Central memory CD4-positive, alpha-beta T cell (primary cell): ENCODE data around the gene KCND3.

Experiments used
- DNase-seq: peaks from one replicate; pipeline ENCODE4 v3.0.0; 2022

The KCND3 gene

GRCh38 chr1:111988377-111988742, 1.1 kb downstream of the KCND3 start:
- no peak for DNase-seq

DNA sequence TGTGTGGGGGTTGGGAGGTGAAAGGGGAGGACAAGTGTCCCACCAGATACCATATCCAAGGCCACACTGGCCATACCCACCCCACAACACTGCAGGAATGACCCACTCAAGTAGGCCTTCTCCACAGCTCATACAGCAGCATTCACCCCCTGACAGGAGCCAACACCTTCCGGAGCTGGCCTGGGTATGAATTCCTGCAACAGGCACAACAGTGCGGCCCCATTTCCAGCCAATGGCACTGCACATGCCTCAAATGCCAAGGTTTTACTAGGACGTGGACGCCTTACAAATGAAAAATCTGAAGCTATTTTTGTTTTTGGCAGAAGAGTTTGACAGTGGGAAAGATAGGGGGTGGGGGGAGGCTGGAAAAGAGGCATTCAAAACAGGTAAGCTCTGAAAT, 2.0 kb downstream of the KCND3 start:
- no peak for DNase-seq

DNA sequence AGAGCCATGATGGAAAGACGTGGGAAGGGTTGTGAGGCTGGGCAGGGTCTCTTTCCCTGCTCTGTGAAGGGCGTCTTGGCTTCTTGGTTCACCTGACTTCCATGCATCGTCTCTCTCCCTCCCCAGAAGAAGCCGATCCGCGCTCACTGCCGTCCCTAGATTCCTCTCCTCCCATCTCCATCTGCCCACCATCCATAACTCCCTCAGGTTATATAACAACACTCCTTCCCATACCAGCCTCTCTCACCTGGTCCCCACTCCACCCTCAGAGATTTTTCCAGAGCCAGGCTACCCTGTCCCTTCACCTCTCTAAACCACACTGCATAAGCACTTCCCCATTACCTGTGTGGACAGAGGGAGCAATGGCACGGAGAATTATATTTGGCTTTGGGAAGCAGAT, 6.0 kb downstream of the KCND3 start:
- DNase-seq = no peak

GRCh38 chr1:111982428-111982827, 7.0 kb downstream of the KCND3 start:
- no peak for DNase-seq

DNA sequence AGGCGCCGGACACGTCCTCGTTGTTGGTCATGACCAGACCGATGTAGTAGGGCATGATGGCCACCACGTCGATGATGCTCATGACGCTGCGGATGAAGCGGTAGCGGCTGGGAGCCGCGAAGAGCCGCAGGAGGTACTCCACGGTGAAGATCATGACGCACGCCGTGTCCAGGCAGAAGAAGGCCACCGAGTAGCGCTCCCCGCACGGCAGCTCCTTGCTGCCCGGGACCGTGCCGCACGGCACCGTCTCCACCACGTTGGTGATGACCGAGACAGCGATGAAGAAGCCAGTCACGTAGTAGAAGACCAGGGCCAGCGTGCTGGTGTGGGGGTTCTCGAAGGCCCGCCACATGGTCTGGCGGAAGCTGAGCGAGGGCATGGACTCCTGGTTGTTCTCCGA, 7.6 kb downstream of the KCND3 start:
- no peak for DNase-seq

DNA sequence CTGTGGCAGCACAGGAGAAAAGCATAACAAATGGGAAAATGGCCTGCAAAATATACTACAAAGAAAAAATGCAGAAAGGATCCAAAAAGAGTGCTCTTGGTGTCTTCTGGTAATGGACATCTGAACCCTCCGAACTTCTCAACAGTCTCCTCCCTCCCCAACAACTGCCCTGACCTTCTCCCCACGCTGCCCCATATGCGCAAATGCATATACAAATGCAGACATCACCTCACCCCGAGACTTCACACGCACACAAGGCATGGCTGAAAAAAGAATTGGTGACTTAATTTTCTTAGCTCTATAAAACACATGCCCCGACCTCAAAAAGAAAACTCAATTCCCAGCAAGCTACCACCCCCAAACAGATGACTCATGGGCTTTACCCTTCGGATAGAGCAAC, 8.4 kb downstream of the KCND3 start:
- no peak for DNase-seq

DNA sequence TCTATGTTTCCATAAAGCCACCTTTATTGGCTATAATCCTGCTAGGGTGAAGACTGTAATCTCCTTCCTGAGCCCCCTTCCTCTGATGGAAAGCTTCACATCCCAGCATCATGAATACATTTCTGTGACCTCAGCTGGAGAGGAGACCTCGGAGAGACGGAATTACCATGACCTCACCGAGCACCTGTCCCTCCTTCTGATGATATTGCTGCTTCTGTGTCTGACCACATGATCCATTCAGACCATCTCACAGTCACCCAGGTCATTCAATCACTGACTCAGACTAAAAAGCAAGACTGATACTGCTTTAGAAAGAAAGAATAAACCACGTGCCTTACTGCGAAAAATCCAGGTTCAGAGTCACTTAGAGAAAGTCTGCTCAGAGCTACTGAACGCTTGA, 8.8 kb downstream of the KCND3 start:
- no peak for DNase-seq

DNA sequence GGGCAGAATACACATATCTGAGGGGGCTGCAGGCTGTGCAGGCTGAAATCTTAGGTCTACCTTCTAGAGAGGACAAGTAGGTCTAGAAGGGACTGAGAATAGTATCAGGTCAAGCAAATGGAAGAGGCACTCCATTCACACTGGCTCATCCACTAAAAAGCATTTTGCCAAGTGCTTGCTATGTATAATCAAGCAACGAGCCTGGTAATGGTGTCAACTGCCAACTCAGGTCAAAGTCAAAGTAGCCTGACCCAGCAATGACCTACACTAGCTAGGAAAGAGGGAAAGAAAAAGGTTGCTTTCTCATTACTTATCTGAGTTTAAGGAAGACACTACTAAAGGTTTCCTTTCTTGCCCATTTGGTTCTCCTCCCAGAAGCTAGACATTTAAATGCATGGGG, 10.8 kb downstream of the KCND3 start:
- DNase-seq = no peak

DNA sequence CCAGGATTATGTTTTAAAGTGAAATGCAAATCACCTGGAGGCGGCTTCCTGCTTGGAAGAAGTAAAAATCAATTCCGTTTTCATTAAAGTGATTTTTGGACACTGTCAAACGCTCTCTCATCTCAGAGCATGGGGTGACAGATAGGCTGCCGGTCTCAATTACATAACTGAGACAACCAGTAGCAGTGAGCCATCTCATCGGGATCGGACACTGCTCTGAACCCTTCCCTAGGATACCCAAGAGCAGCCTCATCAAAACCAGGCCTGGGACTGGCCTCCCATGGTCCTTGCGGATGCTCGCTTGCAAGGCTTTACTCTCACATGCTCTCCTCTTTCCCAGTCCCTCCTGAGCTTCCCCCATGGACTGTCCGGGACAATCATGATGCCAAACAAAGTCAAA, 12.1 kb downstream of the KCND3 start:
- no peak for DNase-seq

GRCh38 chr1:111976842-111977241, 12.6 kb downstream of the KCND3 start:
- DNase-seq = no peak

DNA sequence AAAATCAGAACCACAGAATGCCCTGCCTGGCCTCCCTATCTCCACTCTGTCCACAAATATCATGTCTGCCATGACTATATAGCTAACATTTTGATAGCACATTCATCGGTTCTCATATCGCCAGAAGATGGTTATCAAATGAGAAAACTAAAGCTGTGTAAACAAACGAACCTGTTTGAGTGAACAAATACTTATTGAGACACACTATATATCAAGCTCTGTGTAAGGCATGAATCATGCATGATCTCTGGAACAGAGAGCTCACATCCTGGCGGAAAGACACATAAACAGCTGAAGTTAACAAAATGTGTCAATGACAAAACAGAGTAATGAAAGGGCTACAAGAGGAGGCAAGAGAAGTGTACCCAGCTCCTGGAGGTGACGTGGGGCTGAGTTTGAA, 13.1 kb downstream of the KCND3 start:
- no peak for DNase-seq

- no peak for DNase-seq
Measured at GRCh38 chr1:111973150-111973790, 16.2 kb downstream of the KCND3 start.

DNA sequence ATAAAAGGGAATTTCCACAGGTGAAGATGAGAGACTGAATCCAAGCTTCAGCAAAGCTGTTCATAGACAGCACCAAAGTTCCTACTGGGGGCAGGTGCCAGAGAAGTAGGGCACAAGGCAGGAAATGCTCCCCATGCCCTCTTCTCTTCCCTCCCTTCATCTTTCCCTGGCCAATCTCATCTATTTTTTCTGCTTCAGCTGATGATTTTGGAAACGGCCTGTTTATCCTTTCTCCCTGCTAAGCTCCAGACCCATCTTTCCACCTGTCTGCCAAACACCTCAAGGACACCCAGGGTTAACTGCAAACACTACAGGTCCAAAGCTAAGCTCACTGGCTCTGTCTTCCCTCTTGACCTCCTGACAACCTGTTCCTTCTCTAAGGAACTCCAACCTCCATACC, 18.1 kb downstream of the KCND3 start:
- DNase-seq = no peak

DNA sequence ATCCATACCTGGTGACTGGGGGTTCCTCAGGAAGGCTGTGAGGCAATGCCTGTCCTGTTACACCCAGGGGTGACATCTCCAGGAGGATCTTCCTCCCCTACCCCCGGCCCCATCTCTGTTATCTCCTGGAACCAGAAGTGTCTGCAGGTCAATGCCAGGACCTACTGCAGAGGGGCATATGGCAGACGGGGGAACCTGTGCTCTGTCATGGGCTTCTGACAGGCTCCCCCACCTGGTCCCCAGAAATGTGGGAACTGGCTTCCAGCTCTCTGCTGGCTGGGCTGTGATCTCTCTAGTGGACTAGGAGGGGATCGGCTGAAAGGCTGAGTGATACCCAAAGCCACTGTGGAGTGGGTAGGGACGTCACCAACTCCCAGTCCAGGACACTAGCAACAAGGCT, 21.0 kb downstream of the KCND3 start:
- DNase-seq = no peak

DNA sequence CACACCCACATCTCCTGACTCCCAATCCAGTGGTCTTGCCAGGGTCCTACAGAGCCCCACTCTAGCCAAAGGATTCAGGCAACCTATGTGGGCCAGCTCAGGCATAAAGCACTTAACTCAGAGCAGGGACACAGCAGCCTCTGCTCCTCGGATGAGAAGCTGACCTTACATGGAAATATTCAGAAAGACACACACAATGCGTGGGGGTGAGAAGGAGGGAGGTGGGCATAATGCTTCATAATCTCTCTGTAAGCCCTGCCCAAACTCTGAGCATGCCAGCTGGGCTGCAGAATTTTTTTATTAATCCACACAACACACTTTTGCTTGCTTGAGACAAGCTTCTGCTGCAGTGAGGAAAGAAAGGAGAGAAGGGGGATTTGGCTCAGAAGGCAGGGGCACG, 21.6 kb downstream of the KCND3 start:
- no peak for DNase-seq

DNA sequence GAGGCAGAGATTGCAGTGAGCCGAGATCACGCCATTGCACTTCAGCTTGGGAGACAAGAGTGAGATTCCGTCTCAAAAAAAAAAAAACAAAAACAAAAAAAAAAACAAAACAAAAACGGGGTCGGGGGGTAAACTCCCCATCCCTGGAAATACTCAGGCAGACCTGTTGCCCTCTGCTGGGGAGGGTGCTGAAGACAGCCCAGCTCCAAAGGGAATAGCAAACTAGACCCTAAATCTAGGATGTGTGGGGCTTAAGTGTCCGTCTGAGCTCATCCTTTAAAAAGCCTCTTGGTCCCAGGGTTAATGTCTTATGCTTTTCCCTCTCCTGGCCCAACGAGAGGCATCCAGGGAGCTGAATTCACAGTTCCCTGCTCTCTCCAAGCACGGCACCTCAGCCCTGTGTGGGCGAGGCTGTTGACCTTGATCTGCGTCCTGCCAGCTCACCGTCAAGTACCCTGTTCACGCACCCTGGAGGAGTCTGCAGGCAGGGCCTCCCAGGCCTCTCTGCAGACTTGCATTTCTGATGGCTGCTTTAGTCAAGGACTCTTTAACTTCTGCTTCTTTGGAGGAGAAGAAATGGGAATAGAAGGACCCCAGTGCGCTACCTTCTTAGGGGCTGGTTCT, 22.3 kb downstream of the KCND3 start:
- no peak for DNase-seq

DNA sequence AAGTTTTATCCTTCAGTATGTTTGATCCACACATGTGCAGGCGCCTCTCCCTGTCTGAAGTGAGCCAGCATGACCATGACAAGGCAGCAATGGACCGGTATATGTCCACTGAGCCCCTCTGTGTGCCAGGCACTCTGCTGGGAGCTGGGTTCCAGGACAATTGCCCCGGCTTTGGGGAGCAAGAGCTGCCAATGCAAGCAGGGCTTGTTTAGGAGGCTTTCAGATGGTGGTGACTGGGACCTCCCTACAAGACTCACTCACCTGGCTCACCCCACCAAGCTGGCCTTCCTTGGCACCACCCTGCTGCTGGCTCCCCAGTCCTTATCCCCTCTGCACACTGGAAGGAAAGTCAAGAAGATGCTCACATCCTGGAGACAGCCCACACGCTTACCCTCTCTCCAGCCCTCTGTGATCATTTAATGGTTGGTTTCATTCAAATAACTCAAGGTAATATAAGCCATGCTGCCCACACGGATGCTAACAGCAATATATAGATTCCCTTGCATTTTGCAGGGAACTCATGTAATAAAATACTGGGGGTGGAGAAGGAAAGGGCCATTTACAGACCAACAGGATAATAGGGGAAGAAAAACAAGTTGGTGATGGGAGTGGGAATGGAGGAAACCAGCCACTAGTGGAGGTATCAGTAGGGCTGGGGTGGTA, 23.6 kb downstream of the KCND3 start:
- no peak for DNase-seq

- DNase-seq = no peak
Measured at GRCh38 chr1:111963985-111964738, 25.3 kb downstream of the KCND3 start.

- DNase-seq = no peak
Measured at GRCh38 chr1:111961773-111962565, 27.5 kb downstream of the KCND3 start.

GRCh38 chr1:111961016-111961415, 28.5 kb downstream of the KCND3 start:
- DNase-seq = no peak

DNA sequence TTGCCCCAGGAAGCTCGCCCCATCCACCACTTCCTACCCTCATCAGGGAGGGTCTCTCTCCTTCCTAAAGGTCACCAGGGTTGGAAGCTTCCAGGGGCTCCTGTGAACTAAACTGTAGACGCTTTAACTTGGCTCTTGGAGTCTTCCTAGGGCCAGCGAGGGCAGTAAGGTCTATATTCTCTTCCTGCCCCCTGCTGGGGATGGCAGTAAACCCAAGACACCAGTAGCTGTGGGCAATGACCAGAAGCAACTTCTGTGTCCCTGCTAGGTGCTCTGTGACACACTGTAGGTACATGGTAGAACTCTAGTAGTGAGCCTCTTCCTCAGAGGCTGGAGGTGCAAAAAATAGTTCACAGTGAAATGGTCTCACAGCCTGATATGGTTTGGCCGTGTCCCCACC, 30.0 kb downstream of the KCND3 start:
- DNase-seq = no peak

DNA sequence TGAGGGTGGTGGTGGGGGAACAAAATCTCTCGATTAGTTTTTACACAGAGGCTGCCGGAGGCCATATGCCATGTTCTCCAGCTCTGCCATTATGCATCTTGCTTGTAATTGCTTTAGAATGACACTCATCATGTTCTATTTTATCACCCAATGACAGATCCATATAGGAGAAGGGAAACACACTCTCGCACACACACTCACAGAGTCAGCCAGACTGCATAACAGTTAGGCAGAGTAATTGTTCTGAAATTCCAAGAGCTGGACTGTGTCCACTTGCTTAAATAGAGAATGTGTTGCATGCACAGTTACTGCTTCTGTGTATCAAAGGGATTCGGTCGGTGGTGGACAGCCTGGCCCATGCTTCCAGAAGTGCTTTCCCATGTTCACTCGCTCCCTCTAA, 30.6 kb downstream of the KCND3 start:
- DNase-seq = no peak

- DNase-seq = no peak
Measured at GRCh38 chr1:111958075-111958474, 31.4 kb downstream of the KCND3 start.
